ENCODE results near the gene SHPK. TPM values are rescaled to one million over a fixed set of nuclear protein-coding genes. Genes with fewer than 3 reads are reported as not detected.

SHPK gene
- total RNA-seq, 1 experiment from 2014 or later, result 19.6 TPM

DNA sequence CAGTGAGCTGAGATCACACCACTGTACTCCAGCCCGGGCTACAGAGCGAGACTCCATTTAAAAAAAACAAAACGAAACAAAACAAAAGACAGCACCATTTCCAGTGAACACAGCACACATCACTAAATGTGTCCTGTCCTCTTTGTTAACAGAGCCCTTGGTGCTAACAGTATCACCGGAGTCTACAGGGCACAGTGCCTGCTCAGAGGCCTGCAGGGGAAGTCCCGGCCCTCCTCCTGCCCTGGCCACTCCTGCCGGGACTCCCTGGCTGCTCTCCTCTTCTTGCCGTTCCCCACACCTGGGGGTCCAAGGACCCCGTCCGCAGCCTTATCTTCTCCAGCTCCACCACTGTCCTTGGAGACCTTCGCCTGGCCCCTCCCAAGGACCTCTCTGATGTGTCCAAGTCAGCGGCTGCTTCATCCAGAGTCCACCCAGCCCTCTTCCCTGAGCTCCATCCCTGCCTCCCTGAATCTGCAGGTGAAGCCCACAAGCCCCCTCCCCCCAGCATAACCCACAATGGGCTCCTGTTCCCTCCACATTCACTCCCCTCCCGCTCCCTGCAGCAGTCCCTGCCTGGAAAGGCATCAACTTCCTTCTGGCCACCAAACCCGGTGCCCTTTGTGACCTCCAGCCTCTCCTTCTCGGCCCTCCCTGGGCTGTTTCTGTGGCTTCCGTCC, 35.4 kb downstream of the SHPK start:
- ChIA-PET POLR2A (interaction anchor here (0.6 kb wide), 1 partner anchor 497 kb away, joined by 3 read pairs; no protein-coding TSS in a partner anchor), RAD21 (ENCODE audit: low non-redundant PET in 1 of 2, low total read pairs in 2 of 2, uncharacterized antibody in 2 of 2, unreplicated experiment in 2 of 2) (no interaction called here), CTCF (no interaction called here)
- intact Hi-C loops (cut with micrococcal nuclease), result no loop called here
- no peaks in the 10 kb centered on the region for H3K36me3 ChIP-seq (ENCODE audit: control insufficient read depth in 1 of 2, insufficient read depth in 2 of 2, low read length in 2 of 2)
- no peak overlapping the region for H3K27ac ChIP-seq (ENCODE audit: low read depth, low read length)
- DNase-seq (ENCODE audit: low read depth, low spot score), result no peak
- no peaks in the 10 kb centered on the region for H3K9me3 ChIP-seq (ENCODE audit: control insufficient read depth in 1 of 2, insufficient read depth in 1 of 2, low read depth in 1 of 2, low read length in 2 of 2)
- H3K79me2 ChIP-seq (ENCODE audit: insufficient read depth, low read length), result no peaks in the 10 kb centered on the region
- H3K4me3 ChIP-seq (replicated peaks in 1 of 2; ENCODE audit: low read depth in 1 of 2, low read length in 2 of 2), result no peak overlapping the region
- H3K4me1 ChIP-seq (ENCODE audit: control insufficient read depth in 1 of 2, insufficient read depth in 2 of 2, low read length in 2 of 2), result no peaks in the 10 kb centered on the region
- no peaks in the 10 kb centered on the region for H4K20me1 ChIP-seq (ENCODE audit: insufficient read depth)
- H2AFZ ChIP-seq (ENCODE audit: low read depth, low read length, poor library complexity, severe bottlenecking), result no peak overlapping the region
- H3K9me2 ChIP-seq (ENCODE audit: insufficient read depth), result no peaks in the 10 kb centered on the region
- TF ChIP-seq POLR2AphosphoS5 (IDR thresholded peaks at IDR 0.05; ENCODE audit: low read depth, low read length), result no peak
- ATAC-seq, result no peak
- no peak overlapping the region for H3K9ac ChIP-seq (ENCODE audit: low read length)
- no peak overlapping the region for H3K4me2 ChIP-seq (ENCODE audit: low read length)
- no peaks in the 10 kb centered on the region for H3K27me3 ChIP-seq (ENCODE audit: insufficient read depth, low read length)
- no TSS peak for BruUV-seq (replicated peaks)

DNA sequence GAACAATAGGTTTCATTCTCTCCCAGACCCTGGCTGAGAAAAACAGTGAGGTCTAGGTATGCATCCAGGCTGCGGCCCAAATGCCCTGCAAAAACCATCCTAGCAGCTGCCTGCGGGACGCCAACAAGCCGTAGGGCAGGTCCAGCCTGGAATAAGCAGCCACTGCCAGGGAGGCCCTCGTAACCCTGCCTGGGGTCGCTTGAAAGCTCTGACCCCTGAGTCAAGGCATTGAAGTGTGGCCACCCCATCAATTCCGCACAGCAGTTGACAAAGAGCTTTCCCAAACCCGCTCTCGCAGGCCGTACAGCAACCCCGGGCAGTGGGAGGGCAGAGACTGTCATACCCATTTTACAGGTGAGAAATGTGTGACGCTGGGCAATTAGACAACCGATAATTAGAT, 38.0 kb downstream of the SHPK start:
- ChIA-PET CTCF (no interaction called here), POLR2A (no interaction called here), RAD21 (ENCODE audit: low non-redundant PET in 1 of 2, low total read pairs in 2 of 2, uncharacterized antibody in 2 of 2, unreplicated experiment in 2 of 2) (no interaction called here)
- no peaks in the 10 kb centered on the region for H3K9me3 ChIP-seq (ENCODE audit: control insufficient read depth in 1 of 2, insufficient read depth in 1 of 2, low read depth in 1 of 2, low read length in 2 of 2)
- H2AFZ ChIP-seq (ENCODE audit: low read depth, low read length, poor library complexity, severe bottlenecking), result no peak overlapping the region
- no peak overlapping the region for H3K9ac ChIP-seq (ENCODE audit: low read length)
- TF ChIP-seq CBX3 (IDR thresholded peaks at IDR 0.05; ENCODE audit: low read depth), result no peak
- TF ChIP-seq SP1 (IDR thresholded peaks at IDR 0.05; ENCODE audit: low read depth), result no peak
- TF ChIP-seq, protein P1, sequence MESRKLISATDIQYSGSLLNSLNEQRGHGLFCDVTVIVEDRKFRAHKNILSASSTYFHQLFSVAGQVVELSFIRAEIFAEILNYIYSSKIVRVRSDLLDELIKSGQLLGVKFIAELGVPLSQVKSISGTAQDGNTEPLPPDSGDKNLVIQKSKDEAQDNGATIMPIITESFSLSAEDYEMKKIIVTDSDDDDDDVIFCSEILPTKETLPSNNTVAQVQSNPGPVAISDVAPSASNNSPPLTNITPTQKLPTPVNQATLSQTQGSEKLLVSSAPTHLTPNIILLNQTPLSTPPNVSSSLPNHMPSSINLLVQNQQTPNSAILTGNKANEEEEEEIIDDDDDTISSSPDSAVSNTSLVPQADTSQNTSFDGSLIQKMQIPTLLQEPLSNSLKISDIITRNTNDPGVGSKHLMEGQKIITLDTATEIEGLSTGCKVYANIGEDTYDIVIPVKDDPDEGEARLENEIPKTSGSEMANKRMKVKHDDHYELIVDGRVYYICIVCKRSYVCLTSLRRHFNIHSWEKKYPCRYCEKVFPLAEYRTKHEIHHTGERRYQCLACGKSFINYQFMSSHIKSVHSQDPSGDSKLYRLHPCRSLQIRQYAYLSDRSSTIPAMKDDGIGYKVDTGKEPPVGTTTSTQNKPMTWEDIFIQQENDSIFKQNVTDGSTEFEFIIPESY (IDR thresholded peaks at IDR 0.05; ENCODE audit: extremely low read depth, insufficient replicate concordance, low read length), result no peak
- TF ChIP-seq EZH2phosphoT487 (IDR thresholded peaks at IDR 0.05; ENCODE audit: borderline replicate concordance), result no peak
- TF ChIP-seq SRF (IDR thresholded peaks at IDR 0.05; ENCODE audit: low read depth), result no peak
- TF ChIP-seq RAD21 (IDR thresholded peaks at IDR 0.05; ENCODE audit: low read depth), result no peak
- TF ChIP-seq, protein P2, sequence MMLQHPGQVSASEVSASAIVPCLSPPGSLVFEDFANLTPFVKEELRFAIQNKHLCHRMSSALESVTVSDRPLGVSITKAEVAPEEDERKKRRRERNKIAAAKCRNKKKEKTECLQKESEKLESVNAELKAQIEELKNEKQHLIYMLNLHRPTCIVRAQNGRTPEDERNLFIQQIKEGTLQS (IDR thresholded peaks at IDR 0.05), result no peak
- TF ChIP-seq ZNF274 (IDR thresholded peaks at IDR 0.05; ENCODE audit: low read depth, low read length), result no peak
- no peak for TF ChIP-seq YY1 (IDR thresholded peaks at IDR 0.05; ENCODE audit: extremely low read depth, insufficient replicate concordance, low read depth, low read length)
- ATAC-seq (no peak), DNase-seq (ENCODE audit: low read depth, low spot score) (no peak)
- no peaks in the 10 kb centered on the region for H3K4me1 ChIP-seq (ENCODE audit: control insufficient read depth in 1 of 2, insufficient read depth in 2 of 2, low read length in 2 of 2)
- H3K36me3 ChIP-seq (ENCODE audit: control insufficient read depth in 1 of 2, insufficient read depth in 2 of 2, low read length in 2 of 2), result no peaks in the 10 kb centered on the region
- H3K79me2 ChIP-seq (ENCODE audit: insufficient read depth, low read length), result no peaks in the 10 kb centered on the region
- no peak overlapping the region for H3K27ac ChIP-seq (ENCODE audit: low read depth, low read length)
- H4K20me1 ChIP-seq (ENCODE audit: insufficient read depth), result no peaks in the 10 kb centered on the region
- H3K4me2 ChIP-seq (ENCODE audit: low read length), result no peak overlapping the region
- intact Hi-C loops (cut with micrococcal nuclease), result no loop called here
- H3K27me3 ChIP-seq (ENCODE audit: insufficient read depth, low read length), result no peaks in the 10 kb centered on the region
- H3K9me2 ChIP-seq (ENCODE audit: insufficient read depth), result no peaks in the 10 kb centered on the region
- no peak overlapping the region for H3K4me3 ChIP-seq (replicated peaks in 1 of 2; ENCODE audit: low read depth in 1 of 2, low read length in 2 of 2)
- no TSS peak for BruUV-seq (replicated peaks)

Data from HCT116 (cell line).